ENCODE data around the gene TUBA4A.
A peak's percentile ranks its signal among the peaks of the same experiment; 100 is the strongest.
"Not testable (repeated sequence)": the region's sequence is repeated elsewhere in the genome, so short reads cannot be mapped to it uniquely, and the experiment has no call there.

Gene TUBA4A

DNA sequence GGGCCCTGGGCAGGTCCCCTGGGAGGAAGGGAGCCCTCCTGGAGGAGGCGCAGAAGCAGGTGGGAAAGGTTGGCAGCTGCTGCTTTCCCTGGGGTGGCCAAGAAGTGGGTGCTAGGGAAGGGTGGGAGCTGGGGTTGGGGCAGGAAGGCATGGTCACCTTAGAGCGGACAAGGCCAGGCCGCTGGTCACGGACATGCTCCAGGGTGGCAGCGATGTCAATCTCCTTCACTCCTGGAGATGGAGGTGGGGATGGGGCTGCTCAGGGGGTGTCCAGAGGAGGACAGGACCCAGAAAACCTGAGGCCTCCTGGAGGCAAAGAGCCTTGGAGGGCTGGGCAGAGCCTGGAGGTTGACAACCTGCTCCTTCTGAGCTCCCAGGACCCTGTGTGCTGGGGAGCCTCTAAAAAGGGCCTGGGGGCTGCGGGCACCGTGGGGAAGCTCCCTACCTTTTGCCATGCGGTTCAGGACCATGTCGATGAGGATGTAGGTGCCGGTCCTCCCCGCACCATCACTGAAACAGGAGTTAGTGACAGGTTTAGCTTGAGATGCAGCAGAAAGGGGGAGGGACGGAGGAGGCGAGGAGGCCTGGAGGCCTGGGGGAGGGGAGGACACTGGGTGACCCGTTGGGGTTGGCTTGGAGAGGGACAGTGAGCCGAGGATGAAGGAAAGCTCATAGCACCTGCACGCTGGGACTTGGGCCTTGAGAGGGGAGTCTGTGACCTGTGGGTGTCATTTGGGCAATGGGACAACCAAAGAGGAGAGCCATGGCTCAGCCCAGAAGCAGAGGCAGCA is 36.9 kb upstream of the TUBA4A start:
- Mint-ChIP-seq H3K9me3 (no peaks in the 10 kb centered on the region), H3K4me1 (peaks cover 40% of the 10 kb centered on the region), H3K27me3 (no peaks in the 10 kb centered on the region), H3K4me3 (no peak overlapping the region), H3K27ac (no peak overlapping the region)
- DNase-seq (no peak), ATAC-seq (no peak)

DNA sequence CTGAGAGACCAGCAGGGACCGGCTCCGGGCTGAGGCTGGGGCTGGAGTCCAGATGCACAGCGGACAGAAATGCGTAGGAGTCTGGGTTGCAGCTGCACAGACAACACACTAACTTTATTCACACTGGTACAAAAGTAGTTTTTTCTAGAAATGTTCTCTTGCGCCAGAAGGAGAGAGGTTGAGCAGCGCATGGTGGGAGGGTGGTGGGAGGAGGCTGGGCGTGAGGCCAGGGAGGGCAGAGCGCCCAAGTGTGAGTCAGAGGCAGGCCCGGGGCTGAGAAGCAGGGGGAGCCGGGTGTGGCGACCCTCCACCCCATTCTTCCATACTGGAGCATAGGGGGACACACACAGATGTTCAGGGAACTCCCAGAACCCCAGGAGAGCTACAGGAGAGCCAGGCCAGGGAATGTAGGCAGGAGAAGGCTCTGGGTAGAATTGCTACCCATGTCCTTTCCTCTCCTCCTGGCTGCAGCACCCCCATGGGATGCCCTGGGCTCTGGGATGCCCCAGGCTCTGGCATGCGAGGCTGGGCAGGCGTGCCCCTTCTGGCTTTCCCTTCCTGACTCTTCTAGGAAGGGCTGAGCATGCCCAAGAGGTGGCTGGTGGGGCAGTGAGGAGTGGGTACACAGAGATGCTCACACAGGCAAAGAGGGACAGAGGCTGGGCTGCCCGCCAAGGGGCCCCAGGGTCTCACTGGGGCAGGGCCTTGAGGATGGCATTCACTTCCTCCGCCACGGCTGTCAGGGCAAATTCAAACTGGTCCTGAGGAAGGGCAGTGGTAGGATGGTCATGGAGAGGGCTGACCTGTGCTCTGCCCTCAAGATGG is 36.0 kb upstream of the TUBA4A start:
- no peaks in the 10 kb centered on the region for H3K27me3 Mint-ChIP-seq
- DNase-seq (no peak), ATAC-seq (no peak)
- no peak overlapping the region for H3K4me3 Mint-ChIP-seq
- peaks cover 38% of the 10 kb centered on the region for H3K4me1 Mint-ChIP-seq
- no peaks in the 10 kb centered on the region for H3K9me3 Mint-ChIP-seq
- peak overlapping the region in 1 of 2 donors; percentile 89 for H3K27ac Mint-ChIP-seq

GRCh38 chr2:219289195-219289536 is 35.4 kb upstream of the TUBA4A start:
- Mint-ChIP-seq H3K9me3 (no peaks in the 10 kb centered on the region), H3K27ac (no peak overlapping the region), H3K27me3 (no peaks in the 10 kb centered on the region), H3K4me1 (peaks cover 33% of the 10 kb centered on the region), H3K4me3 (no peak overlapping the region)
- ATAC-seq (no peak), DNase-seq (no peak)

- Mint-ChIP-seq H3K27ac (no peak overlapping the region), H3K9me3 (no peaks in the 10 kb centered on the region), H3K4me3 (no peak overlapping the region), H3K4me1 (peaks cover 33% of the 10 kb centered on the region), H3K27me3 (no peaks in the 10 kb centered on the region)
- no peak for DNase-seq
- ATAC-seq: no peak
Measured at GRCh38 chr2:219287580-219288265, 34.0 kb upstream of the TUBA4A start.

DNA sequence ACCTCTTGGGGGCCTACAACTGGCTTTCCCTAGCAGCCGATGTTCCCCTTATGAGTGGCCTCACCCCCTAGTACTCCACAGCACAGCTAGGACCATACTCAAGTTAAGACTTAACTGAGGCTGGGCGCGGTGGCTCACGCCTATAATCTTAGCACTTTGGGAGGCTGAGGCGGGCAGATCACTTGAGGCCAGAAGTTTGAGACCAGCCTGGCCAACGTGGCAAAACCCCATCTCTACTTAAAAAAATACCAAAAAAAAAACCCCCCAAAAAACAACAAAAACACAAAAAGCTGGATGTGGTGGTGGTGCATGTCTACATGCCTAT is 33.4 kb upstream of the TUBA4A start:
- H3K4me1 Mint-ChIP-seq: peaks cover 35% of the 10 kb centered on the region
- ATAC-seq, DNase-seq, H3K9me3 Mint-ChIP-seq, H3K4me3 Mint-ChIP-seq, H3K27me3 Mint-ChIP-seq: not testable (repeated sequence)
- H3K27ac Mint-ChIP-seq: peak overlapping the region in 1 of 2 donors; percentile 59

DNA sequence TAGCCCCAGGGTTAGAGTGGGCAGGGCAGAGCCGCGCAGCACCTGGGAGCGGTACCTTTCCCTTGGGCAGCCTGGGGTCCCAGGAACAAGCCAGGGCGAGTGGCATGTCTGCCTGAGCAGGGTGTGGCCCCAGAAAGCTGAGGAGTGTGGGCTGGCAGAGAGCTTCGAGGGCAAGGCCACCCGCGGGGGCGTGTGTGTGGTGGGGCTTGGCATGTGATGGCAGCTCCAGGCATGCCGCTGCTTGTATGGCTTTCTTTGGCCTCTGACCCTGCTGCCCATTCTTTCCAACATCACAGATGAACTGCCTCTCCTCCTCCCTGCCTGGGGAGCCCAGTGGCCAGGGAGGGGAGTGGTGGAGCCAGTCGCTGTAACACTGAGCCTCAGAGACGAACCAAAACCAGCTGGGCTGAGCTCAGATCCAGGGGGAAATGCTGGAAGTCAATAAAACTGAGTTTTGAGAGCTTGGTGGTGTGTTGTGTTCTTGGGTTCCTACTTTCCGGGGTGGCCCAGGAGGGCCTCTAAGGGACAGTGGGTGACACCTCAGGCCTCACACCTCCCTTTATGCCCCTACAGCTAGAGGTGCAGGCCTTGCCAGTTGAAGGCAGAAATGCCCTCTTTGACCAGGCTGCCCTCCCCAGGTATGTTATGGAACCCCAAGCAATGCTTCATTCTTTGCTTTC is 32.9 kb upstream of the TUBA4A start:
- DNase-seq (no peak), ATAC-seq (no peak)
- no peaks in the 10 kb centered on the region for H3K9me3 Mint-ChIP-seq
- peak overlapping the region in 1 of 2 donors; percentile 31 for H3K4me3 Mint-ChIP-seq
- no peaks in the 10 kb centered on the region for H3K27me3 Mint-ChIP-seq
- peaks cover 38% of the 10 kb centered on the region for H3K4me1 Mint-ChIP-seq
- H3K27ac Mint-ChIP-seq: peak overlapping the region in 1 of 2 donors; percentile 66

GRCh38 chr2:219285894-219286425 is 32.2 kb upstream of the TUBA4A start:
- DNase-seq (no peak), ATAC-seq (peak; percentile 26)
- Mint-ChIP-seq H3K27me3 (no peaks in the 10 kb centered on the region), H3K4me1 (peaks cover 44% of the 10 kb centered on the region), H3K9me3 (no peaks in the 10 kb centered on the region), H3K27ac (peak overlapping the region in 1 of 2 donors; percentile 66), H3K4me3 (no peak overlapping the region)

GRCh38 chr2:219285373-219285735 is 31.6 kb upstream of the TUBA4A start:
- DNase-seq (no peak), ATAC-seq (no peak)
- no peak overlapping the region for H3K4me3 Mint-ChIP-seq
- no peaks in the 10 kb centered on the region for H3K27me3 Mint-ChIP-seq
- no peak overlapping the region for H3K27ac Mint-ChIP-seq
- no peaks in the 10 kb centered on the region for H3K9me3 Mint-ChIP-seq
- peaks cover 50% of the 10 kb centered on the region for H3K4me1 Mint-ChIP-seq

- Mint-ChIP-seq H3K27ac (no peak overlapping the region), H3K4me3 (no peak overlapping the region), H3K9me3 (no peaks in the 10 kb centered on the region), H3K27me3 (no peaks in the 10 kb centered on the region), H3K4me1 (peaks cover 56% of the 10 kb centered on the region)
- ATAC-seq: no peak
- DNase-seq: no peak
Measured at GRCh38 chr2:219284501-219285372, 31.0 kb upstream of the TUBA4A start.

DNA sequence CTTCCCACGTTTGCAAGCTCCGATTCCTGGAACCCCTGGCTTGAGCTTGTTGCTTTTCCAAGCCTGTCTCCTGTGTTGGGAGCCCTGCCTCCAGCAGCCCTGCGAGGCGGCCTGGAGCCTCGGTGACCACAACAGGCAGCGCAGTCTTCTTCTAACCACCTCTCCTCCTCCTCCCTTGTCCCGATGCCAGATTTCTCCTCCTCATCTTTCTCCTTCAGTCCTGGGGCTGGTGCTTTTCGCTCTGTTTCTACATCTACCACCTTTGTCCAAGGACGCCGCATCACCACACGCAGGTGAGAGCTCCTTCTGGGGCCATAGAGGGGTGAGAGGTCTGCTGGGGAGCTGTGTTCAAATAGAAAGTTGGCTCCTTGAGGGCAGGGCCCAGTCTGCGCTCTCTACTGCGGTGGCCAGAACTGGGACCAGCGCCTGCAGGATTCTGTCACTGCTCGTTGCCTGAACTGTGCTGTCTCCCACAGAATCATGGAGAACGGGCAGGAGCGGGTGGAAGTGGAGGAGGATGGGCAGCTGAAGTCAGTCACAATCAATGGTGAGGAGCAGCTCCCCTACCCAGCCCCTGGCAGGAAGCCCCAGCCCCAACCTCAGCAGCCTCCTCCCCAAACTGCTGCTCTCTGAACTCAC is 29.3 kb upstream of the TUBA4A start:
- no peaks in the 10 kb centered on the region for H3K9me3 Mint-ChIP-seq
- DNase-seq (no peak), ATAC-seq (no peak)
- no peak overlapping the region for H3K4me3 Mint-ChIP-seq
- no peak overlapping the region for H3K27ac Mint-ChIP-seq
- peaks cover 70% of the 10 kb centered on the region for H3K4me1 Mint-ChIP-seq
- no peaks in the 10 kb centered on the region for H3K27me3 Mint-ChIP-seq

DNA sequence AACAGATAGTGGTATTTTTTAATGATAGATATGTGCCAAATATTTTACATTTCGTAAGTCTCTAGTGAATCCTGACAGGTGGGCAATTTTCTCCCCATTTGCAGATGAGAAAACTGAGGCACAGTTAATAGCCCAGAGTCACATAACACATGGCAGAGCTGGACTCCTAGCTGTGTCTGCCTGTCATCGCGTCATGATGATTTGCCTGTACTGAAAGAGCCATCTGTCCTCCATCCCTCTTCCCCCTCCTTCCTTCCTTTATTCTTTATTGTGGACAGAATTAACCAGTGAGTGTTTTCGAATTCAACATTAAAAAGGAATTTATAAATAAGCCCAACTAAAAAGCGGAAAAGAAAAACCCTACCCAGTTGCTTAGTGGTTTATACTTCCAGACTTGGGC is 28.7 kb upstream of the TUBA4A start:
- no peak overlapping the region for H3K27ac Mint-ChIP-seq
- ATAC-seq: no peak
- H3K27me3 Mint-ChIP-seq: no peaks in the 10 kb centered on the region
- peaks cover 71% of the 10 kb centered on the region for H3K4me1 Mint-ChIP-seq
- H3K9me3 Mint-ChIP-seq: no peaks in the 10 kb centered on the region
- DNase-seq: no peak
- no peak overlapping the region for H3K4me3 Mint-ChIP-seq

DNA sequence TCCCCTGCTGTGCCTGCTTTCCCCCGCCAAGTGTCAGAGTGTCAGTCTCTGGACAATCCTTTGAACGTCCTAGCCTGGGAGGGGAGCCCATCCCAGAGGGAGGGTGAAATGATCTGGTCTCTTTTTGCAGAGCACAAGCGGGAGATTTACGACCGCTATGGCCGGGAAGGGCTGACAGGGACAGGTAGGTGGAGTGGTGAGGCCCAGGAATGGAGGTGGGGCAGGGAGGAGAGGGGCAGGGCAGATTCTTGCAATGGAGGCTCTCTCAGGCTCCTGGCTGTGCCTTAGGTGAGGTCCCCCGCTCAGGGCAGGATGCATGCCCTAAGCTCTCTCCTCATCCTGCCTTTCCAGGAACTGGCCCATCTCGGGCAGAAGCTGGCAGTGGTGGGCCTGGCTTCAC is 27.9 kb upstream of the TUBA4A start:
- ATAC-seq (no peak), DNase-seq (no peak)
- Mint-ChIP-seq H3K27ac (no peak overlapping the region), H3K9me3 (no peaks in the 10 kb centered on the region), H3K27me3 (no peaks in the 10 kb centered on the region), H3K4me1 (peaks cover 67% of the 10 kb centered on the region), H3K4me3 (no peak overlapping the region)

- no peaks in the 10 kb centered on the region for H3K27me3 Mint-ChIP-seq
- no peak for DNase-seq
- H3K27ac Mint-ChIP-seq: no peak overlapping the region
- H3K4me3 Mint-ChIP-seq: peak overlapping the region; percentile 95 to 99
- no peaks in the 10 kb centered on the region for H3K9me3 Mint-ChIP-seq
- peaks cover 61% of the 10 kb centered on the region for H3K4me1 Mint-ChIP-seq
- ATAC-seq: no peak
Measured at GRCh38 chr2:219280651-219281050, 26.9 kb upstream of the TUBA4A start.

- peak overlapping the region; percentile 95 to 99 for H3K4me3 Mint-ChIP-seq
- DNase-seq (no peak), ATAC-seq (no peak)
- no peaks in the 10 kb centered on the region for H3K27me3 Mint-ChIP-seq
- H3K27ac Mint-ChIP-seq: peak overlapping the region; percentile 99
- no peaks in the 10 kb centered on the region for H3K9me3 Mint-ChIP-seq
- H3K4me1 Mint-ChIP-seq: peaks cover 55% of the 10 kb centered on the region
Measured at GRCh38 chr2:219279916-219280516, 26.3 kb upstream of the TUBA4A start.

All from stimulated activated naive CD8-positive, alpha-beta T cell treated with anti-CD3 and anti-CD28 coated beads, Interleukin-15, amount 100 ng/mL, for 72 hours (primary cell).